Left ventricle myocardium superior (tissue), 1 donor: ENCODE data around the gene CHST8. TPM values are rescaled to one million over a fixed set of nuclear protein-coding genes. Genes with fewer than 3 reads are reported as not detected.
"Not testable (repeated sequence)": the region's sequence is repeated elsewhere in the genome, so short reads cannot be mapped to it uniquely, and the experiment has no call there.

Experiments
- ATAC-seq: fragments of 200-7000 bp; cut with Tn5 transposase; one replicate; pipeline ENCODE4 v1.9.1; 2020; ENCODE audit warnings: mild to moderate bottlenecking, moderate library complexity
- DNase-seq: peaks from one replicate; pipeline ENCODE4 v3.0.0-alpha.2; 2020
- intact Hi-C: fragments of 100-400 bp; cut with micrococcal nuclease; formaldehyde crosslinking; loops from one replicate; pipeline ENCODE4 v1.11.0; 2022
- total RNA-seq: library from RNA; stranded (reverse); fragmentation: NEBNext Ultra II Directional; extraction: Animal tissue kit (Norgen Biotek cat#: 25700); gene quantifications from one replicate; pipeline ENCODE4 v1.2.1, GENCODE V29; 2021
- donor health status: DM: no; HTN: yes; CAD: no; lungs with severe emphysema.

Gene CHST8
- total RNA-seq, 1 donor from 2014 or later = not detected

- DNase-seq (no peak), ATAC-seq (no peak)
- intact Hi-C loops = no loop called here
These were observed 8.1 kb upstream of the CHST8 start for GRCh38 chr19:33613620-33614000.

GRCh38 chr19:33616346-33616745, 5.4 kb upstream of the CHST8 start:
- intact Hi-C loops = no loop called here
- DNase-seq = no peak
- no peak for ATAC-seq

DNA sequence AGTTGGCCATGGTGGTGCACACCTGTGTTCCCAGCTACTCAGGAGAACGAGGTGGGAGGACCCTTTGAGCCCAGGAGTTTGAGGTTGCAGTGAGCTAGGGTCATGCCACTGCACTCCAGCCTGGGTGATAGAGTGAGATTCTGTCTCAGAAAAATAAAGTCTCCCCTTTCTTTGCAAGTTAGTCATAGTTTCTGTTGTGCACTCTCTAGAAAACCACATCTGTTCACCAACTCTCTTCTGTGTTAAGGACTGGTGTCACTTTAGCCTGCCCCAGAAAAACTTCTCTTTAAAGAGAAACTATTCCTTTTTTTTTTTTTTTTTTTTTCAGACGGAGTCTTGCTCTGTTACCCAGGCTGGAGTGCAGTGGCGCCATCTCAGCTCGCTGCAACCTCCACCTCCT, 4.9 kb upstream of the CHST8 start:
- DNase-seq = no peak

GRCh38 chr19:33618363-33618762, 3.4 kb upstream of the CHST8 start:
- intact Hi-C loops, DNase-seq, ATAC-seq: not testable (repeated sequence)

More for the DNA sequence above, 4.9 kb upstream of the CHST8 start:
- no peak for ATAC-seq
- intact Hi-C loops = no loop called here

DNA sequence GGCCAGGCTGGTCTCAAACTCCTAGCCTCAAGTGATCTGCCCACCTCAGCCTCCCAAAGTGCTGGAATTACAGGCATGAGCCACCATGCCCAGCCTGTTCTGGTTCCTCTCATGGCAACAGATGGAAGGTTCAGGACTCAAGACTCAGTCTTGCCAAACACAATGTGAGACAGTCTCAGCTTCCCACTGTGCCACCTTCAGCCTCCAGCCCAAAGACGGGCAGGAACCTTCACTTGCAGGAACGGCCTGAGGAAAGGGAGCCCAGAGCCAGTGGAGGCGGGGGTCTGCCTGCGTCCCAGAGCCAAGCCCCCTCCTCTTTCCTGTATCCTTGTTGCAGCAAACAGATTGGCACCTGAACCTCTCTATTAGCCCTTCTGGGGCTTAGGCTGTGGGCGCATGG, 2.9 kb upstream of the CHST8 start:
- intact Hi-C loops = no loop called here
- ATAC-seq (no peak), DNase-seq (no peak)

- no peak for ATAC-seq
- DNase-seq = no peak
- intact Hi-C loops = no loop called here
These were observed 1.1 kb upstream of the CHST8 start for GRCh38 chr19:33620611-33621010.

GRCh38 chr19:33621065-33621785, 528 bp upstream of the CHST8 start:
- DNase-seq (no peak), ATAC-seq (peak; percentile 14)
- intact Hi-C loops = no loop called here

DNA sequence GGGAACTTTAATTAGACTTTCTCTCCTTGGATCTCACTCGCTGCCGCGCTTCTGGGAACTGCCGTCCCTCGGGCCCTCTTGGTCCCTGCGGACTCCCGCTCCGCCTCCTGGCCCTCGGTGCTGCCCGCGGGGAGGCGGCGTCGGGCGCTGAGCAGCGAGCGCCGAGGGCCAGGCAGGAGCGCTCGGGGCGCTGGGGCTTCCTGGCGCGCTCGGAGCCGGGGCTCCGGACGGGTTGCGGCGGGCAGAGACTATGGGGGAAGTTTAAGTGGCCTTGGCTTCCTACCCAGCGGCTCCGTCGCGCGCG, 704 bp downstream of the CHST8 start:
- intact Hi-C loops = no loop called here
- ATAC-seq = peak; percentile 54

DNA sequence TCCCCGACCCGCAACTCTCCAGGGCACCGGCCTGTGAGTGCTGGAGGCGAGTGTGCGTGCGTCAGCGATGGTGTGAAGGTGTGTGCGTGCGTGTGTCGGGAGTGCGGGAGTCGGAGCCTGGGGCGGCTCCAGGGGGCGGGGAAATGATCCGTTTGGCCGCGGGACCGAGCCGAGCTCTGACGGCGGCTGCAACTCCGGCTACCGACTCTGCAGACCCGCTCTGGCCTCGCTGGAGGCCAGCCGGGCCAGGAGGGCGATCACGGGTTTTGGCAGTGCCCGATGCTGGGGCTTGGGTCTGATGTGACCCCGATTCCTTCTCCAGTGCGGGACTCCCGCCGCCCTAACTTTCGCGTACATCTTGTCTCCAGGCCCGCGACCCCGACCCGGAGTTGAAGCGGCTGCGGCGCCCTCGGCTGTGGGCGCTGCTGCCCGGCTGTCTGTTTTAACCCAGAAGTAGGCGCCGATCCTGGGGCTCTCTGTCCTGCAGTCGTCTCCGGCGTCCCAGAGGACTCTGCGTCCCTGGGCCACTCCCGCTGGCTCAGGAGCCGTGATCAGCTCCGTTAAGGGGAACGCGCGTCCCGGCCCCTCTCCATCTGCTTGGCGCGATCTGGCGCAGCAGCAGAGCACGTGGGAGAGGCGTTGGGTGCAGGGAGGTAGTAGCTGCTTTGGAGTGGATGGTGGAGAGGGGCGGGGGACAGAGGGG, 1.2 kb downstream of the CHST8 start:
- DNase-seq (no peak), ATAC-seq (no peak)
- intact Hi-C loops = no loop called here

More for the DNA sequence above, 704 bp downstream of the CHST8 start:
- no peak for DNase-seq

GRCh38 chr19:33624586-33624985, 2.8 kb downstream of the CHST8 start:
- ATAC-seq (no peak), DNase-seq (no peak)
- intact Hi-C loops = no loop called here

DNA sequence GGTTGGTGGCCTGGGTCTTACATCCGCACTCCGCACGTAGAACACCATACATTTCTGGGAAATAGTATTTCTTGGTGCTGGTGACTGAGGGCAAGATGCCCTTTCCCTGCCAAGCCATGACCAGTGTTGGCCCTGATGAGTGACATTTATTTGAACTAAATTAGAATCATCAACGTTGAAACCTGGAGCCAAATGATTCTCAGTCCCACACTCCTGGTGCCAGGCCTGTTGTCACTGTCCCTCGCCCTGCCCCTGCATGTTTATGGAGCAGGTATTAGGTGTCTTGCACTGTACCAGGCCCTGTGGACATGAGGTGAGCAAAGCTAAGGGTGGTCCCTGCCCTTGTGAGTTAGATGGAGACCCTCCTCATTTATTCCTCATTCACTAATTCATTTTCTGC, 5.8 kb downstream of the CHST8 start:
- ATAC-seq = no peak
- intact Hi-C loops = no loop called here

GRCh38 chr19:33627962-33628839, 6.4 kb downstream of the CHST8 start:
- ATAC-seq (no peak), DNase-seq (no peak)
- intact Hi-C loops = no loop called here

More for the DNA sequence above, 5.8 kb downstream of the CHST8 start:
- no peak for DNase-seq

GRCh38 chr19:33628921-33629825, 7.4 kb downstream of the CHST8 start:
- ATAC-seq (no peak), DNase-seq (no peak)
- intact Hi-C loops = no loop called here

GRCh38 chr19:33629826-33630375, 8.1 kb downstream of the CHST8 start:
- intact Hi-C loops = no loop called here
- ATAC-seq = no peak
- no peak for DNase-seq

DNA sequence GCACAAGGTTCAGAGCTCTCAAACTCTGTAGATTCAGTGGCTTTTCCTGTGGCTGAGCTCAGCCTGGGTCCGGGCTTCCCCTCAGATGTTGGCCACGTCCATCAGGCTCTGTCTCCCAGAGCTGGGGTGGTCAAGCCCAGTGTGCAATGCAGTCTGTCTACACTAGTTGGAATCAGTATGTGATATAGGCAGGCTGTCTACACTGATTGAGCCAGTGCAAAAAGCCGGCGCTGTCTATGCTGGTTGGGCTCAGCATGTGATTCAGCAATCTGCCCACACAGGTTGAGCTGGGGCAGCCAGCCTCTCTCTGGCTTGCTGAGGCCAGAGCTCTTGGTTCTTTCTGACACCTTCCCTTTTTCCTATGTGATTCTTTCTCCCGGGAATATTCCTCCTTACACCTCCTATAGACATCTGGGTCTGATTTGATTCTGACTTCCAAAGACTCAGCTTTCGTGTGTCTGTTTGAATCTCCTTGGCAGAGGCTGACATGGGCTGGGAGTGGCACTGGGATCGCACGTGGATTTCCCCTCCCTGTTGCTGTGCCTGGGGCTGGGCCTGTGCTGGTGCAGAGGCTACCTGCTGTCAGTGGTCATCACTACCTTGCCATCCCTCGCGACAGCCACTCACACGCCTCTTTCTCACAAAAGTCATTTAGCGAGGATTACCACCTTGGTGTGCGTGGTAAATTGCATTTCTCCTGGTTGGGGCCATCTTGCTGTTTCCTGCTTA, 9.3 kb downstream of the CHST8 start:
- intact Hi-C loops = no loop called here

DNA sequence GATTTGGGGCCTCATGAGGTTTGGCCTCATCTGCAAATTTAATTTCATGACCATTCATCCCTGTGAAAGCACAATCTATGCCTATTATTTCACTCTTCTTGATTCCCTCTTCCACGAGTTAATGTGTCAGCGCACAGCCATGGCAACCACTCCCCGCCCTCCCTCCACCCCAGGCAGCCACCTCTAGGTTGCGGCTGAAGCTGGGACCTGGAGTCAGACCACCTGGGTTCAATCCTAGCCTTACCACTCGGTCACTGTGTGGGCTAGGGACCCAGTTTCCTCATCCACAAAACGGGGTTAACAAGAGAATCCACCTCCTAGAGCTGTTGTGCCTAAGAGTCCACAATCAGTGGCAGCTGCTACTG, 9.8 kb downstream of the CHST8 start:
- ATAC-seq (no peak), DNase-seq (no peak)
- intact Hi-C loops = no loop called here

More for the DNA sequence above, 9.3 kb downstream of the CHST8 start:
- ATAC-seq (no peak), DNase-seq (no peak)

- ATAC-seq (no peak), DNase-seq (no peak)
- intact Hi-C loops = no loop called here
These were observed 12.8 kb downstream of the CHST8 start for GRCh38 chr19:33634361-33635091.
